Occipital lobe (tissue), 2 donors: ENCODE results near the gene KLHL25. TPM values are rescaled to one million over a fixed set of nuclear protein-coding genes. Genes with fewer than 3 reads are reported as not detected.
A peak's percentile ranks its signal among the peaks of the same experiment; 100 is the strongest.

ENCODE experiments used
- DNase-seq: peaks from one replicate; lab custom pipeline; 2025; lab: John Stamatoyannopoulos, UW
- total RNA-seq: library from RNA; depleted of rRNA; stranded (reverse); fragments of >200 nt; gene quantifications from one replicate; pipeline ENCODE4 v1.2.3, GENCODE V29; 2014

The KLHL25 gene
- total RNA-seq, 1 donor from 2014 or later, result 32.3 TPM

DNA sequence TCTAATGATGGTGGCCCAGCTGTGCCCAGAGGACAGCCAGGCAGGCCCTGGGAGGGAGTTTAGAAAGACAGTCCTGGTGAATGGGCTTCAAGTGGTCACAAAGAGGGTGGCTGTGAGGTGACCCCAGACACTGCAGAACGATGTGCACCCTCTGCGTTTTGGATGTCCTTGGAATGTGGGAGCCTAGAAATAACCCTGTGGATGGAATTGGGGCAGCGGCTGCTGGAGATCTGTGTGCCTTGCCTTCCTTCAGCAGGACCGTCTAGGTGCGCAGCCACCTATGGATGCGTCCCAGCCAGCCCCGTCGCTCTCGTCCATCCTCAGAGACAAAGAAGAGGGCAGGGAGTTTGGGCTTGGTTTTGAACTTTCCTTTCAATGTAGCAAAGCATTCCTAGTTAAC, 46.5 kb downstream of the KLHL25 start:
- no peak for DNase-seq

DNA sequence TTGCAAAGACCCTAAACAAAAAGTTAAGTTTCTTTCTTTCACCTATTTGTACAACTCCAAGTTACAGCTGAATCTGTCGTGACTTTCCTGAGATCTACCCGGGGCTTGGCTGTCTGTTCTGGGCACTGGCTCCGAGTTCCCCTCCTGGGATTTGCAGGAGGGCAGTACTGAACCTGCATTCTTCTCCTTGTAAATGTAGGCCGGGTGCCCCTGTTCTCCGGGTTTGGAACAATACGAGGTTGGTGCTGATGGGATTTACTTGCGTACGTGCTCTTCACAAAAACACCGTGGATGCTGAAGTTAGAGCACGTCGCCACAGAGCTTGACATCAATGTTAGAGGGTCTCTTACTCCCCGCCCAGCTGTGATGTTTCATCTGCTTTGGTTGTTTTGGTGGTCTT, 48.1 kb downstream of the KLHL25 start:
- DNase-seq, result no peak

DNA sequence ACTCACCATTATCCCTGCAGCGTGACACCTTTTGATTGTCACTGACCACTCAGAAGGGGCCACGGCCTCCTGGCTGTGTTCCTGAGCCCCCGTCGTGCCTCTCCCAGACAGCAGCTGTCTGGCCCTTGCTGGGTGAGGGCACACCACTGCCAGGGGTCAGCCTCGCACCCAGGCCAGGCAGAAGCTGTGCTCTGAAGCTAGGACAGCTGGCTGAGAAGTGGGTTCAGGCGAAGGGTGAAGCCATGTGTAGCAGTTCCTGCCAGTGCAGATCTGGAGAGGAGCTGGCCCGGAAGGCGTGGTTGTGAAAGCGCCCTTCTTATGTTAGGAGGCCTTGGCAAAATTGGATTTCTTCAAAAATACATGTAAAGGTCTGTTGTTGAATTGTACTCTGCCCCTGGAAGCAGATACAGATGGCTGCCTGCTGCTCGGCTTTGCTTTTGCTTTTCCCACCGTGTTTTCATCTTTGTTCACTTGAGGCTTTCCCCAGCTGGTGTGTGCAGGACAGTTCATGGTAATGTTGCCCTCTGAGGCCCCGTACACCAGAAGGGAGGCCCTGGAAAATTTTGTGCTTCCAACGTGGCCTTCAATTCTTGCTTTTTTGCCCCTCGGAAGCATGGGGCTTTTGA, 49.1 kb downstream of the KLHL25 start:
- no peak for DNase-seq

GRCh38 chr15:85745023-85745422, 49.7 kb downstream of the KLHL25 start:
- no peak for DNase-seq

- no peak for DNase-seq
Measured at GRCh38 chr15:85744579-85744978, 50.1 kb downstream of the KLHL25 start.

DNA sequence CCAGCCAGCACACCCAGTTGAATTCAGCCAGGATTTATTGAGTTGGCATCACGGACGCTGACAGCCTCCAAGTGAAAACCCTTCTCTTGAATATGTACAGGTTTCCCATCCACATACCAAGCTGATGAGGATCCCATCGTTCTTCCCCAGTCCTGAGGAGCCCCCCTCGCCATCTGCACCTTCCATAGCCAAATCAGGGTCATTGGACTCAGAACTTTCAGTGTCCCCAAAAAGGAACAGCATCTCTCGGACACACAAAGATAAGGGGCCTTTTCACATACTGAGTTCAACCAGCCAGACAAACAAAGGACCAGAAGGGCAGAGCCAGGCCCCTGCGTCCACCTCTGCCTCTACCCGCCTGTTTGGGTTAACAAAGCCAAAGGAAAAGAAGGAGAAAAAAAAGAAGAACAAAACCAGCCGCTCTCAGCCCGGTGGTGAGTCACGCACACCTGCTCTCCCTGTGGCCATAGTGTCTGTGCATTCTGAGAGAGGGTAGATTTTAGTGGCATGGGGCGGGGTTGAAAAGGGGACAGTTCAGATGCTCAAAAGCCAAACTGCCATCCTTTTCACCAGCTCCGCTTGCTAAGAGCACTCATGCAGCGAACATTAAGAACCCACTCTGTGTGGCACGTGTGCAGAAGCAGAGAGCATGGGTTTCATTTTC, 51.2 kb downstream of the KLHL25 start:
- DNase-seq, result no peak

DNA sequence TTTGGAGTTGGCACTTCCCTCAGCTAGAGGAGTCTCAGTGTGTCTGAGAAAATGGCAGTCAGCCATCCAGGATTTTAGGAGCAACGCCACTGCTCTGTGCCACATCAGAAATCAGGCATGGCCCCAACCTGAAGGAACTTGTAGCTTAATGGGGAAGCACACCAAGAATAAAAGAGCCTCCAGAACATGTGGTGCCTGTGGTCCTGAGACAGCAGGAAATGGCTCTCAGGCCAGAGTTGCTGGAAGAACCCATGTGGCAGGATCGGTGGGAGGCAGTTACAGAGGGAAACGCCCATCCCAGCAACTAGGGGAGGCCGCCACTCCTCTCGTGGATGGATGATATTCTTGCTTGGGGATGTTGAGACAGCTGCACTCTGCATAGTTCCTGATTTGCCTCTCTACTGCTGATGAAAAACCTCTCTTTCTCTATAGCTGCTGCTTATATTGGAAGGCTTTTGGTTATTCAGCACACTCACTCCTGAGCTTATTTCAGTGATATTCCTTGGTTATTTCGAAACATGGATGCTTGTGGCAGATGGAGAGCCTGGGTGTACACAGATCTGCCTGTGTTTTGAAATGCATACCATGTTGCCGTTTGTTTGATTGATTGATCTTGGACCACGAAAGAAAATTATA, 52.4 kb downstream of the KLHL25 start:
- peak; percentile 37 for DNase-seq

- DNase-seq, result no peak
Measured at GRCh38 chr15:85741662-85742061, 53.1 kb downstream of the KLHL25 start.

GRCh38 chr15:85741021-85741421, 53.7 kb downstream of the KLHL25 start:
- DNase-seq, result peak; percentile 26

- DNase-seq, result no peak
Measured at GRCh38 chr15:85737061-85737460, 57.7 kb downstream of the KLHL25 start.

DNA sequence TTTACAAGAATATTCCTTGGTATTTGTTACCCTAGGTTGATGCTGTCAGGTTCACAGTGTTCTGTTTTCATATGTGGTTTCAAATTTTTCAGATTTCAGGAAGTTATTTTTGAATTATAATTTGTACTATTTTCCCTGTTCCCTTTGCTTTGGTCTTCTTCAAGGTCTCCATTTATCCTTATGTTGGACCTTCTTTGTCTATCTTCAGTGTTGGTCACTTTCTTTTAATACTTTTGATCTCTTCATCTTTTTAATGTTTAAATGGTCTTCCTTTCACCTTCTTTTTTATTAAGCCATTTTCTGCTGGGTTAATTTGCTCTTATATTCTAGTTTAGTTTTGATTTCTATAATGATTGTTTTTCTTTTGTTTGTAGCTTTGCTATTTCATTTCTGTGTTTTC, 61.3 kb downstream of the KLHL25 start:
- no peak for DNase-seq

DNA sequence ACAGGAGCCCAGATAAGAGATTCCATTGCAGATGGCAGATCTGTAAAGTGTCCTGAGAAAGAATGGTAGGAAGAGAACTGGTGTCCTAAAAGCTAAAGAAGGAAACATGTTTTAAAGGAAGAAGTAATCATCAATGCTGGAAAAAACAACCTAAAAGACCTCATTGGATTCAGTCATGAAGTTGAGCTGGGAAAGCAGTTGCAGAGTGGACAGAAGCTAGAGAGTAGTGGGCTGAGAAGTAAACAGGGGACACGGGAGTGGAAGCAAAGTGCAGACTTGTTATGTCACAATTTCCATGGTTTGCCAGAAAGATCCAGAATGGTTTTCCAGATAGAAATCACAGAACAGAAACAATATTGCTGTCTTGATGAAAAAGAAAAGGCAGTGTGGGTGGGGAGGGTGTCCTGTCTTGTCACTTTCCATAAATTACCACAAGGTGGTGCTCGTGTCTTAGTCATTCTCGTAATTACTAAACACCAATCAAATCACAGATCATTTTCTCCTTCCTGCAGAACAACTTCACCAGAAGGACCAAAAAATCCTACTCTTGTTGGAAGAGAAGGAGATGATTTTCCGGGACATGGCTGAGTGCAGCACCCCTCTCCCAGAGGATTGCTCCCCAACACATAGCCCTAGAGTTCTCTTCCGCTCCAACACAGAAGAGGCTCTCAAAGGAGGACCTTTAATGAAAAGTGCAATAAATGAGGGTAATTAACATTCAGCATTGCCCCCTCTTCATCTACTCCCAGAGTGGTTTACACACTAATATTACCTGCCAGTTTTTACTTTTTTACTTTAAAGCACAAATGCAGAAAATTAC, 64.5 kb downstream of the KLHL25 start:
- DNase-seq, result no peak

DNA sequence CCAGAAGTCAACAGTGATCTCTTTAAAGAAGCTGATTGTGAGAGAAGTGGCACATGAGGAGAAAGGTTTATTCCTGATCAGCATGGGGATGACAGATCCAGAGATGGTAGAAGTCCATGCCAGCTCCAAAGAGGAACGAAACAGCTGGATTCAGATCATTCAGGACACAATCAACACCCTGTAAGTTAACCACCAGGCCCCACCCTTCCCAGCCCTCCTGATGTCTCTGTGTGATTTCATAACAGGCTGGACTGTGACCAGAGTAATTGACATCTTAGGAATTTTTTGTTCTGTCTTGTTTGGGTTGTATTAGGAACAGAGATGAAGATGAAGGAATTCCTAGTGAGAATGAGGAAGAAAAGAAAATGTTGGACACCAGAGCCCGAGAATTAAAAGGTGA, 67.7 kb downstream of the KLHL25 start:
- no peak for DNase-seq

GRCh38 chr15:85726454-85726853, 68.3 kb downstream of the KLHL25 start:
- no peak for DNase-seq

DNA sequence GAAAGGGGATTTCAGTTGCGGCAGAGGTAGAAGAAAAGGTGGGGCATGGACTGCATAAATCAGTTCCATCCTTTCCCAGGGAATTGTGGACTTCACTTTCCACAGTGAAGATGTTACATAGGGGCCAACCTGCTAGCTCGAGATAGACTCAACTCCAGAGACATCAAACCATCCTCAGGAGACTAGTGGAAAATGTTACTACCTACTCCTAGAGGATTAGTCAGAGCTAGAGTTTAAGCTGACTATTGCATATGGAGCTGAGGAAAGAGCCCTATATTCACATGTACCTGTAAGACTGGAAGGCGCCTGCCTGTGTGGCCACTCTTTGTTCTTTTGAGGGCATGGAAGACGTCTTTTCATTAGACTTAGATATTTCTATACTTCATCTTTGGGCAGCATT, 69.2 kb downstream of the KLHL25 start:
- no peak for DNase-seq

DNA sequence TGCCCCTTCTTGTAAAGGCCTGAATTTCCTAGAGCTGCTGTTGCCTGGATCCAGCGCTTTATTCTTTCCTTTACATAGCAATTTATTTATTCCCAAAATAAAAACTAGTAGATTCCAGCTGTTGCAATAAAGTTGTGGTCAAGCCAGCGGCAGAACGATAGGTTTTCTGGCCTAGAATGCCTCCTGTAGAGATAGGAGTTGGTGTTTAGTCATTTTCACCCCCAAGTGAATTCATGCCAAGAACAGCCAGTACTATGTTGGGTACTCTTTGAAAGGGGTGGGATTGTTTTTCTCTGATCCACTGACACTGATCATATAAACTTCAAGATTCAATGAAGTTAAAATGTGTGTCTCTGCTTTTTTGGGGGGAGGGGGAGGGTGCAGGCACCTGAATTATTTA, 69.7 kb downstream of the KLHL25 start:
- DNase-seq, result no peak

DNA sequence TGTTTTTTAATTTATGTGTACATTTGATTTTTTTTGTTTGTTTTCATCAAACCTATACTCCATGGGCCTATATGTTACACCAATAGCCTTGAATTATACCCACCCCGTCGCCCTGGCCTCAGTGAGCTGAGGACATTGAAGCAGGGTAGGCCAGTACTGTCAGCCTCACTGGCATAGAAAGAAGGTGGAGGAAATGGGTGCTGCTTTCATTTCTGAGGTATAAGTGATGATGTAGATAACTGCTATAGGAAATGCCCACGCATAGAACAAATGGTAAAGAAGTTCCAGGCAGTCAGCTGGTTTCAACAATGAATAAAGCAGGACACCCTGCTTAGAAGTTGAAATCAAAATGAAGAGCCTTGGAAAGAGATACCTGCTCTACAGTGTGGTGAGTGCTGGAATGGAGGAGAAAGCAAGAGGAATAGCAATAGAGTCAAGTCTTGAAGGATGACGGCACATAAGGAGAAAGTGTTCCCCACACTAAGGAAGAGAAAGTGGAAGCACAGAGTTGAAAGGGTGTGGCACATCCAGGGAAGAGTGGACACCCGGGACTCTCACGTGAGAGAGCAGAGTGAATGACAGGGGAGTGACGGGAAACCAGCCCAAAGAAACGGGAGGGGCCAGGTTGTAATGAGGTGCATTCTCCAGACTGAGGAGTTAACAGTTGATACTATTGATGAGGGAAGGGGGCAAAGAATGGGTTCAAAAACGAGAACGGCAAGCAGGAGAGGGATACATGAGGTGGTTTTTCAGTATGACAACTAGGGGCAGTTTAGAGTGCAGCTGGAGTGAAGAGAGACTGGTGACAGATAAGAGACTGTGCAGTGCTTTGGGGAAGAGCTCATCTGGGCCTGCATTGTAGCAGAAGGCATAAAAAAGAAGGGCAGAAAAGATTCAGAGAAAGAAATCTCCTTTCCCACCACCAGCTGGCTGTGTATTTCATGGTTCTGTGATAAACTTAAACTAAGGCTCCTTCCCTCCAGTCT, 70.5 kb downstream of the KLHL25 start:
- no peak for DNase-seq

GRCh38 chr15:85722374-85723152, 72.2 kb downstream of the KLHL25 start:
- no peak for DNase-seq

- no peak for DNase-seq
Measured at GRCh38 chr15:85718981-85719380, 75.7 kb downstream of the KLHL25 start.
